SU-DHL-6 (cell line): Measurements from ENCODE around the gene PPP1R13B.

ENCODE experiments used
- H2AFZ ChIP-seq: fragments of 200-600 bp; sonication (generic); 2 replicates; pipeline ENCODE4 v1.6.1; 2014; ENCODE audit warnings: low read depth, mild to moderate bottlenecking, moderate library complexity, mixed read lengths, antibody characterized with exemption, low read length; ENCODE audit not compliant: severe bottlenecking
- H3F3A ChIP-seq: fragments of 200-600 bp; shearing (Covaris generic); 2 replicates; pipeline ENCODE4 v1.6.0; 2016; ENCODE audit warnings: antibody characterized with exemption, mild to moderate bottlenecking; ENCODE audit not compliant: insufficient read depth
- H3K27ac ChIP-seq: fragments of 200-600 bp; sonication (generic); 2 replicates; pipeline ENCODE4 v1.5.1; 2016; ENCODE audit warnings: low read depth, mild to moderate bottlenecking, low read length, moderate library complexity, mixed read lengths
- H3K27me3 ChIP-seq: fragments of 200-600 bp; sonication (generic), shearing (Covaris generic); 2 replicates; pipeline ENCODE4 v1.6.0; 2014; ENCODE audit warnings: mild to moderate bottlenecking, low read length
- H3K36me3 ChIP-seq: fragments of 200-600 bp; sonication (generic); 2 replicates; pipeline ENCODE4 v1.6.1; 2014; ENCODE audit warnings: mild to moderate bottlenecking, low read length, mixed read lengths
- H3K4me2 ChIP-seq: fragments of 300-600, 200-600 bp; shearing (Covaris generic), sonication (generic); 2 replicates; pipeline ENCODE4 v1.6.0; 2014; ENCODE audit warnings: low read length, low read depth, mild to moderate bottlenecking; ENCODE audit not compliant: poor library complexity, severe bottlenecking
- H3K4me3 ChIP-seq: fragments of 200-600 bp; sonication (generic); 2 replicates; pipeline ENCODE4 v1.5.1; 2014; ENCODE audit warnings: antibody characterized with exemption, low read length, mild to moderate bottlenecking, mixed read lengths; ENCODE audit not compliant: insufficient read depth, poor library complexity, severe bottlenecking
- H3K79me2 ChIP-seq: fragments of 200-600 bp; sonication (generic); 2 replicates; pipeline ENCODE4 v1.6.1; 2014; ENCODE audit warnings: mild to moderate bottlenecking, low read length, moderate library complexity; ENCODE audit not compliant: insufficient read depth
- H3K9ac ChIP-seq: fragments of 200-600 bp; sonication (generic); 2 replicates; pipeline ENCODE4 v1.7.0; 2014; ENCODE audit warnings: mild to moderate bottlenecking, low read length
- H3K9me2 ChIP-seq: fragments of 200-600 bp; sonication (generic); replicated peaks from 2 replicates; pipeline ENCODE4 v1.6.1; 2014; ENCODE audit warnings: low read length; ENCODE audit not compliant: insufficient read depth
- H3K9me3 ChIP-seq: fragments of 200-600 bp; sonication (generic); 2 replicates; pipeline ENCODE4 v1.6.1; 2014; ENCODE audit warnings: low read length, mixed read lengths; ENCODE audit not compliant: insufficient read depth
- H4K20me1 ChIP-seq: fragments of 200-600 bp; sonication (generic); 2 replicates; pipeline ENCODE4 v1.6.1; 2014; ENCODE audit warnings: low read depth, mild to moderate bottlenecking, antibody characterized with exemption, low read length, moderate library complexity, mixed read lengths
- EZH2phosphoT487 ChIP-seq: fragments of 200-600 bp; sonication (generic), shearing (Covaris generic); conservative IDR thresholded peaks from 2 replicates; pipeline ENCODE4 v1.6.1; 2018; ENCODE audit warnings: mild to moderate bottlenecking, antibody characterized with exemption, low read length, moderate library complexity, mixed read lengths
- TF ChIP-seq, protein P1 (sequence below): fragments of 200-600 bp; sonication (generic); IDR thresholded peaks from one replicate; pipeline ENCODE4 v1.5.1; 2017; ENCODE audit warnings: antibody characterized with exemption, mild to moderate bottlenecking, low read length, moderate library complexity; ENCODE audit not compliant: insufficient read depth, poor library complexity, severe bottlenecking

The PPP1R13B gene

DNA sequence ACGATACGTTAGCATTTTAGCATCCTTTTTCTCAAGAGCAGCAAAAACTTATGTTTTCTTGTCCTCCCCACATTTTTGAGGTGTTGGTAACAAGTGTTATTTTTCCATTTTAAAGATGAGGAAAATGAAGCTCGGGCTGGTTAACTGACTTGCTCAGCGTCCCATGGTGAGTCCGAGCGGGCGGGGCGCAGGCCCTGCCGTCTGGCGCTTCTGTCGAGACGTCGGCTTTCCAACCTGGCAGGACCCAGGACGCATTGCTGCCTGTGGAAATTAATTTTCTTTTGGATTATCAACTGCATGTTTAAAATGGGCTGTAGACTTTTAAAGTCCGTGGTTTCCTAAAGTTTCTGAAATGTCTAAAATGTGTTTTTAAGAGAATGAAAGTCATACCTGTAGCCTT is 162.5 kb downstream of the PPP1R13B start:
- no peaks in the 10 kb centered on the region for H4K20me1 ChIP-seq
- no peaks in the 10 kb centered on the region for H3K9me3 ChIP-seq
- no peak overlapping the region for H3K9ac ChIP-seq
- peaks cover 15% of the 10 kb centered on the region; the same call in 1 of the 2 replicates for H3F3A ChIP-seq
- H3K79me2 ChIP-seq = no peaks in the 10 kb centered on the region
- H3K27me3 ChIP-seq = no peaks in the 10 kb centered on the region
- TF ChIP-seq, protein P1, sequence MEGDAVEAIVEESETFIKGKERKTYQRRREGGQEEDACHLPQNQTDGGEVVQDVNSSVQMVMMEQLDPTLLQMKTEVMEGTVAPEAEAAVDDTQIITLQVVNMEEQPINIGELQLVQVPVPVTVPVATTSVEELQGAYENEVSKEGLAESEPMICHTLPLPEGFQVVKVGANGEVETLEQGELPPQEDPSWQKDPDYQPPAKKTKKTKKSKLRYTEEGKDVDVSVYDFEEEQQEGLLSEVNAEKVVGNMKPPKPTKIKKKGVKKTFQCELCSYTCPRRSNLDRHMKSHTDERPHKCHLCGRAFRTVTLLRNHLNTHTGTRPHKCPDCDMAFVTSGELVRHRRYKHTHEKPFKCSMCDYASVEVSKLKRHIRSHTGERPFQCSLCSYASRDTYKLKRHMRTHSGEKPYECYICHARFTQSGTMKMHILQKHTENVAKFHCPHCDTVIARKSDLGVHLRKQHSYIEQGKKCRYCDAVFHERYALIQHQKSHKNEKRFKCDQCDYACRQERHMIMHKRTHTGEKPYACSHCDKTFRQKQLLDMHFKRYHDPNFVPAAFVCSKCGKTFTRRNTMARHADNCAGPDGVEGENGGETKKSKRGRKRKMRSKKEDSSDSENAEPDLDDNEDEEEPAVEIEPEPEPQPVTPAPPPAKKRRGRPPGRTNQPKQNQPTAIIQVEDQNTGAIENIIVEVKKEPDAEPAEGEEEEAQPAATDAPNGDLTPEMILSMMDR = no peak
- no peak for TF ChIP-seq EZH2phosphoT487
- no peak overlapping the region for H2AFZ ChIP-seq
- H3K9me2 ChIP-seq = no peaks in the 10 kb centered on the region
- no peak overlapping the region for H3K4me2 ChIP-seq
- H3K4me3 ChIP-seq = no peak overlapping the region
- H3K36me3 ChIP-seq = peaks cover 13% of the 10 kb centered on the region; the same call in 1 of the 2 replicates
- H3K27ac ChIP-seq = no peak overlapping the region

DNA sequence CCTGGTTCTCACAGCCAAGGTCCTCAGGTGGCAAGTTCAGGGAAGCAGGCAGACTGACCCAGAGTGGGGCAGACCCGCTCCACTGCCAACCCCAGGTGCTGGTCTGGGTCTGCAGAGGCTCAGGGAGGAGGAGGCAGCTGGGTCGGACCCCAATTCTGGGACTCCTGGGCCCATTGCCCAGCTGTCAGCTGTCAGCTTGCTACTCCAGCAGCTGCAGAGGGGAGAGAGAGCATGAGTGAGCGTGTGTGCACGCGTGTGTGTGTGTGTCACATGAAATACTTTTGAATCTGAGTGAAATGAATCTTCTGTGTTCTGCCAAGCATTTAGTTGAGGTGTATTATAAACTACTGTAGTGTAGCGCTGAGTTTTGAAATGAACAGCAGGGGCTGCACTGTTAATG is 162.9 kb downstream of the PPP1R13B start:
- H3K4me2 ChIP-seq = no peak overlapping the region
- no peaks in the 10 kb centered on the region for H3K27me3 ChIP-seq
- no peaks in the 10 kb centered on the region for H3K79me2 ChIP-seq
- no peak overlapping the region for H3K4me3 ChIP-seq
- TF ChIP-seq, protein P1 = no peak
- no peak for TF ChIP-seq EZH2phosphoT487
- H2AFZ ChIP-seq = no peak overlapping the region
- no peak overlapping the region for H3K9ac ChIP-seq
- H3K27ac ChIP-seq = no peak overlapping the region
- H3K9me2 ChIP-seq = no peaks in the 10 kb centered on the region
- H3K36me3 ChIP-seq = peaks cover 13% of the 10 kb centered on the region; the same call in 1 of the 2 replicates
- no peaks in the 10 kb centered on the region for H4K20me1 ChIP-seq
- H3K9me3 ChIP-seq = no peaks in the 10 kb centered on the region
- H3F3A ChIP-seq = peaks cover 15% of the 10 kb centered on the region; the same call in 1 of the 2 replicates
